Neural cell (in vitro differentiated cells): Measurements from ENCODE around the gene PLA2G4F. TPM values are rescaled to one million over a fixed set of nuclear protein-coding genes. Genes with fewer than 3 reads are reported as not detected.

Experiments
- H2AFZ ChIP-seq: fragments of 200-600, 300-800 bp; sonication (generic), shearing (Covaris generic); 2 replicates; pipeline ENCODE4 v1.6.0; 2014; ENCODE audit warnings: low read depth, mild to moderate bottlenecking, antibody characterized with exemption, low read length, moderate library complexity
- H3F3A ChIP-seq: fragments of 200-600 bp; shearing (Covaris generic); 2 replicates; pipeline ENCODE4 v1.6.1; 2016; ENCODE audit warnings: mild to moderate bottlenecking, moderate library complexity, mixed read lengths, antibody characterized with exemption, low read length; ENCODE audit not compliant: insufficient read depth, poor library complexity, severe bottlenecking
- H3K27ac ChIP-seq: fragments of 200-600, 300-800 bp; sonication (generic), shearing (Covaris generic); 2 replicates; pipeline ENCODE4 v1.5.1; 2014; ENCODE audit warnings: mild to moderate bottlenecking, low read length, moderate library complexity
- H3K27me3 ChIP-seq: fragments of 300-800, 200-600 bp; sonication (generic), shearing (Covaris generic); 2 replicates; pipeline ENCODE4 v1.6.0; 2014; ENCODE audit warnings: mild to moderate bottlenecking, low read depth, low read length, moderate library complexity; ENCODE audit not compliant: insufficient read depth
- H3K36me3 ChIP-seq: fragments of 300-800, 200-600 bp; sonication (generic), shearing (Covaris generic); 2 replicates; pipeline ENCODE4 v1.5.1; 2014; ENCODE audit warnings: mild to moderate bottlenecking, antibody characterized with exemption, low read length, moderate library complexity; ENCODE audit not compliant: insufficient read depth
- H3K4me2 ChIP-seq: fragments of 300-800, 200-600 bp; sonication (generic), shearing (Covaris generic); 2 replicates; pipeline ENCODE4 v1.6.0; 2014; ENCODE audit warnings: mild to moderate bottlenecking, low read length
- H3K4me3 ChIP-seq: fragments of 300-800, 200-600 bp; sonication (generic), shearing (Covaris generic); 2 replicates; pipeline ENCODE4 v1.5.1; 2014; ENCODE audit warnings: mild to moderate bottlenecking, low read length, moderate library complexity
- H3K79me2 ChIP-seq: fragments of 200-600 bp; shearing (Covaris generic); replicated peaks from 2 replicates; pipeline ENCODE4 v1.6.0; 2014; ENCODE audit warnings: mild to moderate bottlenecking, low read length, moderate library complexity; ENCODE audit not compliant: insufficient read depth
- H3K9ac ChIP-seq: fragments of 300-800, 200-600 bp; sonication (generic), shearing (Covaris generic); 2 replicates; pipeline ENCODE4 v1.6.1; 2016; ENCODE audit warnings: mild to moderate bottlenecking, low read length, mixed read lengths
- H3K9me2 ChIP-seq: fragments of 200-600 bp; shearing (Covaris generic); 2 replicates; pipeline ENCODE4 v1.6.1; 2016; ENCODE audit warnings: mild to moderate bottlenecking, low read length, mixed read lengths; ENCODE audit not compliant: insufficient read depth
- H3K9me3 ChIP-seq: fragments of 200-600, 300-800 bp; sonication (generic), shearing (Covaris generic); 2 replicates; pipeline ENCODE4 v1.6.1; 2016; ENCODE audit warnings: mild to moderate bottlenecking, mixed run types, low read length, moderate library complexity, mixed read lengths
- H4K20me1 ChIP-seq: fragments of 200-600 bp; shearing (Covaris generic); 2 replicates; pipeline ENCODE4 v1.6.1; 2016; ENCODE audit warnings: mild to moderate bottlenecking, mixed run types; ENCODE audit not compliant: insufficient read depth
- CTCF ChIP-seq: fragments of 450-650 bp; IDR thresholded peaks from 2 replicates; pipeline ENCODE4 v1.5.1; 2014; ENCODE audit warnings: antibody characterized with exemption, mild to moderate bottlenecking, moderate library complexity; ENCODE audit not compliant: poor library complexity, severe bottlenecking
- EP300 ChIP-seq: fragments of 450-650 bp; conservative IDR thresholded peaks from 2 replicates; pipeline ENCODE4 v1.6.1; 2014; ENCODE audit warnings: antibody characterized with exemption, mild to moderate bottlenecking, moderate library complexity; ENCODE audit not compliant: poor library complexity, severe bottlenecking
- EZH2 ChIP-seq: fragments of 200-600, 300-800 bp; shearing (Covaris generic), sonication (generic); IDR thresholded peaks from 2 replicates; pipeline ENCODE4 v1.6.1; 2014; ENCODE audit warnings: antibody characterized with exemption, low read length, borderline replicate concordance, mild to moderate bottlenecking; ENCODE audit not compliant: insufficient read depth, poor library complexity, severe bottlenecking
- MXI1 ChIP-seq: fragments of 450-650 bp; conservative IDR thresholded peaks from 2 replicates; pipeline ENCODE4 v1.6.1; 2014; ENCODE audit warnings: antibody characterized with exemption, mild to moderate bottlenecking; ENCODE audit not compliant: poor library complexity, severe bottlenecking
- POLR2AphosphoS5 ChIP-seq: IDR thresholded peaks from 2 replicates; pipeline ENCODE4 v1.6.1; 2012
- RAD21 ChIP-seq: fragments of 450-650 bp; conservative IDR thresholded peaks from 2 replicates; pipeline ENCODE4 v1.6.1; 2014; ENCODE audit warnings: antibody characterized with exemption, mild to moderate bottlenecking, moderate library complexity
- REST ChIP-seq: IDR thresholded peaks from 2 replicates; pipeline ENCODE4 v1.6.1; 2012; ENCODE audit warnings: borderline replicate concordance
- SMC3 ChIP-seq: fragments of 450-650 bp; conservative IDR thresholded peaks from 2 replicates; pipeline ENCODE4 v1.6.1; 2014; ENCODE audit warnings: antibody characterized with exemption, mild to moderate bottlenecking, moderate library complexity; ENCODE audit not compliant: poor library complexity
- polyA plus RNA-seq: library from polyadenylated mRNA; depleted of rRNA; stranded (reverse); fragments of >200 nt; gene quantifications from 2 replicates; pipeline ENCODE4 v1.2.3, GENCODE V29; 2014

The PLA2G4F gene
- polyA plus RNA-seq, 1 donor from 2014 or later, result not detected

GRCh38 chr15:42141246-42141645 is 15.2 kb downstream of the PLA2G4F start:
- H3K4me3 ChIP-seq, result no peak overlapping the region
- H3K79me2 ChIP-seq, result no peaks in the 10 kb centered on the region
- no peaks in the 10 kb centered on the region for H3K9me3 ChIP-seq
- no peaks in the 10 kb centered on the region for H3F3A ChIP-seq
- no peak overlapping the region for H2AFZ ChIP-seq
- TF ChIP-seq EP300 (no peak), CTCF (no peak), REST (no peak), EZH2 (no peak), RAD21 (no peak), POLR2AphosphoS5 (no peak), SMC3 (no peak)
- H3K36me3 ChIP-seq, result no peaks in the 10 kb centered on the region
- no peak overlapping the region for H3K4me2 ChIP-seq
- no peak overlapping the region for H3K27ac ChIP-seq
- H4K20me1 ChIP-seq, result no peaks in the 10 kb centered on the region
- H3K9ac ChIP-seq, result no peak overlapping the region
- no peaks in the 10 kb centered on the region for H3K27me3 ChIP-seq
- no peaks in the 10 kb centered on the region for H3K9me2 ChIP-seq

- Histone ChIP-seq H3K27ac (no peak overlapping the region), H3K27me3 (no peaks in the 10 kb centered on the region), H3K4me2 (no peak overlapping the region), H3K9me3 (no peaks in the 10 kb centered on the region), H2AFZ (no peak overlapping the region), H3K36me3 (no peaks in the 10 kb centered on the region), H3K9me2 (no peaks in the 10 kb centered on the region), H3K9ac (no peak overlapping the region), H4K20me1 (no peaks in the 10 kb centered on the region), H3K4me3 (no peak overlapping the region), H3K79me2 (no peaks in the 10 kb centered on the region), H3F3A (no peaks in the 10 kb centered on the region)
- TF ChIP-seq POLR2AphosphoS5 (no peak), MXI1 (no peak), CTCF (no peak), REST (no peak)
Measured at GRCh38 chr15:42140383-42141070, 15.9 kb downstream of the PLA2G4F start.
